B cell (primary cell): ENCODE data around the gene EDAR. TPM values are rescaled to one million over a fixed set of nuclear protein-coding genes. Genes with fewer than 3 reads are reported as not detected.

ENCODE experiments used
- ATAC-seq: fragments of 200-7000 bp; cut with Tn5 transposase; one replicate; pipeline ENCODE4 v1.10.0; 2021; ENCODE audit warnings: low read depth, mild to moderate bottlenecking, moderate number of reproducible peaks, moderate library complexity
- CTCF ChIA-PET: fragments of 350-600 bp; sonication (Branson Sonifier 250); formaldehyde crosslinking; loops from one replicate; lab custom pipeline; 2021; ENCODE audit warnings: antibody characterized with exemption, inconsistent platforms; lab: Charles Lee
- POLR2A ChIA-PET: fragments of 350-600 bp; sonication (Branson Sonifier 250); formaldehyde crosslinking; loops from one replicate; lab custom pipeline; 2021; ENCODE audit warnings: antibody characterized with exemption; lab: Charles Lee
- DNase-seq: peaks from one replicate; pipeline ENCODE4 v3.0.0; 2013
- H2AFZ ChIP-seq: 2 replicates; pipeline ENCODE4 v1.6.1; 2012; ENCODE audit warnings: mild to moderate bottlenecking, low read depth, low read length; ENCODE audit not compliant: insufficient read depth, poor library complexity, severe bottlenecking
- H3K27ac ChIP-seq, 2 donors: 1 replicate in 1 of 2; 2 replicates in 1 of 2; pipeline ENCODE4 v1.5.1; 2012 to 2013; ENCODE audit warnings: low read length in 2 of 2, mild to moderate bottlenecking in 2 of 2, moderate library complexity in 1 of 2
- H3K27me3 ChIP-seq, 4 experiments: fragments of 200-600 bp in 1 of 4; sonication (generic) in 1 of 4; replicated peaks in 1 of 4; 1 replicate in 2 of 4; 2 replicates in 2 of 4; pipeline versions ENCODE4 v1.6.1 to v1.7.0; 2013 to 2016; ENCODE audit warnings: low read length in 3 of 4, mild to moderate bottlenecking in 2 of 4, mixed read lengths in 1 of 4, moderate library complexity in 1 of 4; ENCODE audit not compliant: insufficient read depth in 4 of 4, control insufficient read depth in 3 of 4; ENCODE audit errors: control extremely low read depth in 1 of 4
- H3K36me3 ChIP-seq, 2 experiments: replicated peaks in 1 of 2; 1 replicate in 1 of 2; 2 replicates in 1 of 2; pipeline versions ENCODE4 v1.6.1 to v1.7.1; 2013; ENCODE audit warnings: low read length in 1 of 2; ENCODE audit not compliant: insufficient read depth in 2 of 2, control insufficient read depth in 1 of 2; ENCODE audit errors: control extremely low read depth in 1 of 2, extremely low read depth in 1 of 2
- H3K4me1 ChIP-seq, 2 donors: fragments of 200-600 bp in 1 of 2; sonication (generic) in 1 of 2; 1 replicate in 1 of 2; 2 replicates in 1 of 2; pipeline versions ENCODE4 v1.5.1 to v1.6.1; 2013 to 2017; ENCODE audit warnings: low read length in 2 of 2; ENCODE audit not compliant: control insufficient read depth in 2 of 2, insufficient read depth in 2 of 2
- H3K4me2 ChIP-seq: replicated peaks from 2 replicates; pipeline ENCODE3; 2012; ENCODE audit warnings: mild to moderate bottlenecking, low read depth, low read length; ENCODE audit not compliant: poor library complexity, severe bottlenecking
- H3K4me3 ChIP-seq, 5 experiments: fragments of 200-600 bp in 1 of 5; sonication (generic) in 1 of 5; 1 replicate in 3 of 5; 2 replicates in 2 of 5; pipeline versions ENCODE4 v1.5.1 to v1.7.0; 2011 to 2016; ENCODE audit warnings: low read length in 4 of 5, mild to moderate bottlenecking in 4 of 5, low read depth in 2 of 5, control low read depth in 1 of 5, moderate library complexity in 1 of 5; ENCODE audit not compliant: insufficient read depth in 1 of 5; ENCODE audit errors: control extremely low read depth in 1 of 5, extremely low read depth in 1 of 5
- H3K79me2 ChIP-seq: fragments of 200-600 bp; sonication (generic); one replicate; pipeline ENCODE4 v1.6.0; 2016; ENCODE audit warnings: low read length; ENCODE audit not compliant: control insufficient read depth, insufficient read depth
- H3K9ac ChIP-seq: fragments of 200-600 bp; sonication (generic); 2 replicates; pipeline ENCODE4 v1.6.1; 2017; ENCODE audit warnings: mild to moderate bottlenecking, low read length, moderate library complexity
- H3K9me3 ChIP-seq, 3 donors: one replicate each; pipeline versions ENCODE4 v1.6.1 to v1.7.1; 2013; ENCODE audit warnings: low read length in 2 of 3; ENCODE audit not compliant: control insufficient read depth in 2 of 3, insufficient read depth in 1 of 3; ENCODE audit errors: control extremely low read depth in 1 of 3
- H4K20me1 ChIP-seq: 2 replicates; pipeline ENCODE4 v1.6.0; 2012; ENCODE audit warnings: mild to moderate bottlenecking, low read length; ENCODE audit not compliant: insufficient read depth, control insufficient read depth, poor library complexity, severe bottlenecking
- H3K27ac Mint-ChIP-seq: one replicate; pipeline ENCODE4 v1.8.0; 2021; ENCODE audit warnings: mixed read lengths
- H3K27me3 Mint-ChIP-seq: one replicate; pipeline ENCODE4 v1.8.0; 2021; ENCODE audit warnings: mixed read lengths
- H3K4me1 Mint-ChIP-seq: one replicate; pipeline ENCODE4 v1.8.0; 2021; ENCODE audit warnings: mixed read lengths
- H3K4me3 Mint-ChIP-seq: one replicate; pipeline ENCODE4 v1.8.0; 2021; ENCODE audit warnings: mixed read lengths
- H3K9me3 Mint-ChIP-seq: one replicate; pipeline ENCODE4 v1.8.0; 2022; ENCODE audit warnings: mixed read lengths; ENCODE audit not compliant: insufficient read depth
- CTCF ChIP-seq: fragments of 200-600 bp; IDR thresholded peaks from one replicate; pipeline ENCODE4 v1.8.0; 2022; ENCODE audit warnings: antibody characterized with exemption, mild to moderate bottlenecking
- EZH2 ChIP-seq: IDR thresholded peaks from 2 replicates; pipeline ENCODE4 v1.6.1; 2012; ENCODE audit warnings: borderline replicate concordance, low read depth, mild to moderate bottlenecking, moderate library complexity, low read length; ENCODE audit not compliant: insufficient read depth, poor library complexity, severe bottlenecking
- WGBS: methylation state at CpG from one replicate; pipeline ENCODE4 v1.1.5; 2013; ENCODE audit warnings: missing lambda C conversion rate; ENCODE audit not compliant: insufficient coverage; 5-methylcytosine and 5-hydroxymethylcytosine counted together
- intact Hi-C: fragments of 100-400 bp; cut with micrococcal nuclease; formaldehyde crosslinking; loops from one replicate; pipeline ENCODE4 v1.10.0; 2022
- polyA plus RNA-seq: library from polyadenylated mRNA; depleted of rRNA; stranded (reverse); fragments of >200 nt; gene quantifications from 2 replicates; pipeline ENCODE4 v1.2.3, GENCODE V29; 2012
- total RNA-seq, 2 donors: library from RNA; stranded (reverse); fragments of 120-200 nt in 1 of 2; gene quantifications; 1 replicate in 1 of 2; 2 replicates in 1 of 2; pipeline versions ENCODE4 v1.2.3 to v1.2.4, GENCODE V29; 2013 to 2022

The EDAR gene
- total and polyA plus RNA-seq, 2 donors (not counting 1 experiment from before 2014, with no cell fraction given), result 0.03 TPM; not detected in 1

DNA sequence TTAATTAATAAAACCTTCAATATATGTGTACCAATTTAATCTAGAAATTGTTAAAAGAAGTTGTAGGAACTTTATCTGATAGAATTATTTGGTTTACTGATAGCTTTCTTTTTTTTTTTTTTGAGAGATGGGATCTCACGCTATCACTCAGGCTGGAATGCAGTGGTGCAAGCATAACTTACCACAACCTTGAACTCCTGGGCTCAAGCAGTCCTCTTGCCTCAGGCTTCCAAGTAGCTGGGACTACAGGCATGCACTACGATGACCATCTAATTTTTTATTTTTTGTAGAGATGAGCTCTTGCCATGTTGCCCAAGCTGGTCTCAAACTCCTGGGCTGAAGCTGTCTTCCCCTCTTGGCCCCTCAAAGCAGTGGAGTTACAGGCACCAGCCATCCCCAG is 135.6 kb downstream of the EDAR start:
- ATAC-seq (no peak), DNase-seq (no peak)
- H3K4me1 Mint-ChIP-seq, result no peaks in the 10 kb centered on the region
- WGBS, result 100% methylated on average over 1 of the region's 2 CpGs
- TF ChIP-seq EZH2 (no peak), CTCF (no peak)
- H3K27me3 Mint-ChIP-seq, result no peaks in the 10 kb centered on the region
- ChIA-PET CTCF (no interaction called here), POLR2A (no interaction called here)
- Histone ChIP-seq H2AFZ (no peak overlapping the region), H4K20me1 (no peaks in the 10 kb centered on the region), H3K9me3 (no peaks in the 10 kb centered on the region), H3K79me2 (no peaks in the 10 kb centered on the region), H3K27ac (no peak overlapping the region), H3K4me2 (no peak overlapping the region), H3K4me1 (no peaks in the 10 kb centered on the region), H3K9ac (no peak overlapping the region), H3K36me3 (peaks cover 0 to 4% of the 10 kb centered on the region in 2 experiments), H3K27me3 (no peaks in the 10 kb centered on the region), H3K4me3 (no peak overlapping the region)
- intact Hi-C loops, result no loop called here
- H3K4me3 Mint-ChIP-seq, result no peak overlapping the region
- H3K27ac Mint-ChIP-seq, result no peak overlapping the region
- no peaks in the 10 kb centered on the region for H3K9me3 Mint-ChIP-seq

GRCh38 chr2:108852375-108852774 is 136.6 kb downstream of the EDAR start:
- Histone ChIP-seq H2AFZ (no peak overlapping the region), H3K27me3 (no peaks in the 10 kb centered on the region), H3K27ac (no peak overlapping the region), H3K4me2 (no peak overlapping the region), H3K9ac (no peak overlapping the region), H3K4me1 (no peaks in the 10 kb centered on the region), H4K20me1 (no peaks in the 10 kb centered on the region), H3K4me3 (no peak overlapping the region), H3K9me3 (no peaks in the 10 kb centered on the region), H3K36me3 (peaks cover 0 to 4% of the 10 kb centered on the region in 2 experiments), H3K79me2 (no peaks in the 10 kb centered on the region)
- intact Hi-C loops, result no loop called here
- H3K9me3 Mint-ChIP-seq, result no peaks in the 10 kb centered on the region
- ChIA-PET CTCF (interaction anchor here (0.6 kb wide), 1 partner anchor 12 kb away, joined by 3 read pairs; no protein-coding TSS in a partner anchor), POLR2A (no interaction called here)
- H3K4me3 Mint-ChIP-seq, result no peak overlapping the region
- no CpG with 5 or more reads among the region's 3 CpGs for WGBS
- TF ChIP-seq EZH2 (no peak), CTCF (no peak)
- ATAC-seq (no peak), DNase-seq (no peak)
- H3K27me3 Mint-ChIP-seq, result no peaks in the 10 kb centered on the region
- no peaks in the 10 kb centered on the region for H3K4me1 Mint-ChIP-seq
- H3K27ac Mint-ChIP-seq, result no peak overlapping the region
